ENCODE measurements around the gene AP5S1. TPM values are rescaled to one million over a fixed set of nuclear protein-coding genes. Genes with fewer than 3 reads are reported as not detected.

AP5S1 gene
- total and polyA plus RNA-seq, 10 of the 15 experiments (the other 5 are each of a cell fraction or from before 2014, with no cell fraction given): 3.8 to 13.2 (median 7.8) TPM

GRCh38 chr20:3783068-3783489 is 37.3 kb upstream of the AP5S1 start (continued):
- no peak for TF ChIP-seq BCLAF1 (IDR thresholded peaks at IDR 0.05)
- no peak for TF ChIP-seq TCF3 (IDR thresholded peaks at IDR 0.05; ENCODE audit: borderline replicate concordance, insufficient read depth, low read depth, low read length)
- TF ChIP-seq, protein P1, sequence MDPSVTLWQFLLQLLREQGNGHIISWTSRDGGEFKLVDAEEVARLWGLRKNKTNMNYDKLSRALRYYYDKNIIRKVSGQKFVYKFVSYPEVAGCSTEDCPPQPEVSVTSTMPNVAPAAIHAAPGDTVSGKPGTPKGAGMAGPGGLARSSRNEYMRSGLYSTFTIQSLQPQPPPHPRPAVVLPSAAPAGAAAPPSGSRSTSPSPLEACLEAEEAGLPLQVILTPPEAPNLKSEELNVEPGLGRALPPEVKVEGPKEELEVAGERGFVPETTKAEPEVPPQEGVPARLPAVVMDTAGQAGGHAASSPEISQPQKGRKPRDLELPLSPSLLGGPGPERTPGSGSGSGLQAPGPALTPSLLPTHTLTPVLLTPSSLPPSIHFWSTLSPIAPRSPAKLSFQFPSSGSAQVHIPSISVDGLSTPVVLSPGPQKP (IDR thresholded peaks at IDR 0.05; ENCODE audit: low read depth, low read length): no peak
- TF ChIP-seq, protein P2, sequence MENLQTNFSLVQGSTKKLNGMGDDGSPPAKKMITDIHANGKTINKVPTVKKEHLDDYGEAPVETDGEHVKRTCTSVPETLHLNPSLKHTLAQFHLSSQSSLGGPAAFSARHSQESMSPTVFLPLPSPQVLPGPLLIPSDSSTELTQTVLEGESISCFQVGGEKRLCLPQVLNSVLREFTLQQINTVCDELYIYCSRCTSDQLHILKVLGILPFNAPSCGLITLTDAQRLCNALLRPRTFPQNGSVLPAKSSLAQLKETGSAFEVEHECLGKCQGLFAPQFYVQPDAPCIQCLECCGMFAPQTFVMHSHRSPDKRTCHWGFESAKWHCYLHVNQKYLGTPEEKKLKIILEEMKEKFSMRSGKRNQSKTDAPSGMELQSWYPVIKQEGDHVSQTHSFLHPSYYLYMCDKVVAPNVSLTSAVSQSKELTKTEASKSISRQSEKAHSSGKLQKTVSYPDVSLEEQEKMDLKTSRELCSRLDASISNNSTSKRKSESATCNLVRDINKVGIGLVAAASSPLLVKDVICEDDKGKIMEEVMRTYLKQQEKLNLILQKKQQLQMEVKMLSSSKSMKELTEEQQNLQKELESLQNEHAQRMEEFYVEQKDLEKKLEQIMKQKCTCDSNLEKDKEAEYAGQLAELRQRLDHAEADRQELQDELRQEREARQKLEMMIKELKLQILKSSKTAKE (IDR thresholded peaks at IDR 0.05; ENCODE audit: low read depth, poor library complexity, severe bottlenecking): no peak
